Measurements from ENCODE around the gene LGALS9B.
"Not testable (repeated sequence)": the region's sequence is repeated elsewhere in the genome, so short reads cannot be mapped to it uniquely, and the experiment has no call there.

LGALS9B gene

GRCh38 chr17:20484930-20485329 is 17.6 kb upstream of the LGALS9B start:
- not testable (repeated sequence) for H3K9me3 Mint-ChIP-seq; H3K27ac Mint-ChIP-seq; DNase-seq; H3K4me1 Mint-ChIP-seq; H3K27me3 Mint-ChIP-seq (ENCODE audit: low read depth, poor library complexity); H3K36me3 Mint-ChIP-seq (ENCODE audit: low read depth); H3K4me3 Mint-ChIP-seq

- H3K36me3 Mint-ChIP-seq (ENCODE audit: low read depth); DNase-seq; H3K9me3 Mint-ChIP-seq; H3K4me1 Mint-ChIP-seq; H3K27me3 Mint-ChIP-seq (ENCODE audit: low read depth, poor library complexity); H3K27ac Mint-ChIP-seq; H3K4me3 Mint-ChIP-seq: not testable (repeated sequence)
These were observed 12.7 kb upstream of the LGALS9B start for GRCh38 chr17:20479889-20480591.

- H3K27ac Mint-ChIP-seq; H3K27me3 Mint-ChIP-seq (ENCODE audit: low read depth, poor library complexity); H3K4me3 Mint-ChIP-seq; H3K36me3 Mint-ChIP-seq (ENCODE audit: low read depth); H3K4me1 Mint-ChIP-seq; H3K9me3 Mint-ChIP-seq; DNase-seq: not testable (repeated sequence)
These were observed 10.2 kb upstream of the LGALS9B start for GRCh38 chr17:20477398-20478071.

GRCh38 chr17:20475137-20475831 is 7.9 kb upstream of the LGALS9B start:
- H3K27ac Mint-ChIP-seq; H3K27me3 Mint-ChIP-seq (ENCODE audit: low read depth, poor library complexity); H3K9me3 Mint-ChIP-seq; DNase-seq; H3K4me3 Mint-ChIP-seq; H3K4me1 Mint-ChIP-seq; H3K36me3 Mint-ChIP-seq (ENCODE audit: low read depth): not testable (repeated sequence)

GRCh38 chr17:20474081-20474480 is 6.7 kb upstream of the LGALS9B start:
- not testable (repeated sequence) for H3K4me3 Mint-ChIP-seq; H3K9me3 Mint-ChIP-seq; H3K4me1 Mint-ChIP-seq; H3K27me3 Mint-ChIP-seq (ENCODE audit: low read depth, poor library complexity); DNase-seq; H3K36me3 Mint-ChIP-seq (ENCODE audit: low read depth); H3K27ac Mint-ChIP-seq

- not testable (repeated sequence) for H3K27me3 Mint-ChIP-seq (ENCODE audit: low read depth, poor library complexity); H3K4me1 Mint-ChIP-seq; H3K36me3 Mint-ChIP-seq (ENCODE audit: low read depth); H3K9me3 Mint-ChIP-seq; H3K27ac Mint-ChIP-seq; DNase-seq; H3K4me3 Mint-ChIP-seq
These were observed 2.6 kb upstream of the LGALS9B start for GRCh38 chr17:20469946-20470345.

- not testable (repeated sequence) for H3K9me3 Mint-ChIP-seq; H3K27ac Mint-ChIP-seq; H3K4me3 Mint-ChIP-seq; DNase-seq; H3K4me1 Mint-ChIP-seq; H3K36me3 Mint-ChIP-seq (ENCODE audit: low read depth); H3K27me3 Mint-ChIP-seq (ENCODE audit: low read depth, poor library complexity)
These were observed 1.8 kb upstream of the LGALS9B start for GRCh38 chr17:20469107-20469506.

- H3K27me3 Mint-ChIP-seq (ENCODE audit: low read depth, poor library complexity); DNase-seq; H3K4me3 Mint-ChIP-seq; H3K9me3 Mint-ChIP-seq; H3K27ac Mint-ChIP-seq; H3K4me1 Mint-ChIP-seq; H3K36me3 Mint-ChIP-seq (ENCODE audit: low read depth): not testable (repeated sequence)
These were observed 340 bp downstream of the LGALS9B start for GRCh38 chr17:20466999-20467398.

GRCh38 chr17:20466553-20466952 is 786 bp downstream of the LGALS9B start:
- not testable (repeated sequence) for H3K9me3 Mint-ChIP-seq; H3K4me1 Mint-ChIP-seq; DNase-seq; H3K27me3 Mint-ChIP-seq (ENCODE audit: low read depth, poor library complexity); H3K36me3 Mint-ChIP-seq (ENCODE audit: low read depth); H3K4me3 Mint-ChIP-seq; H3K27ac Mint-ChIP-seq

GRCh38 chr17:20465535-20465934 is 1.8 kb downstream of the LGALS9B start:
- not testable (repeated sequence) for H3K9me3 Mint-ChIP-seq; H3K27me3 Mint-ChIP-seq (ENCODE audit: low read depth, poor library complexity); H3K27ac Mint-ChIP-seq; H3K4me1 Mint-ChIP-seq; DNase-seq; H3K4me3 Mint-ChIP-seq; H3K36me3 Mint-ChIP-seq (ENCODE audit: low read depth)

GRCh38 chr17:20464854-20465414 is 2.4 kb downstream of the LGALS9B start:
- H3K9me3 Mint-ChIP-seq; H3K27ac Mint-ChIP-seq; H3K4me3 Mint-ChIP-seq; DNase-seq; H3K27me3 Mint-ChIP-seq (ENCODE audit: low read depth, poor library complexity); H3K36me3 Mint-ChIP-seq (ENCODE audit: low read depth); H3K4me1 Mint-ChIP-seq: not testable (repeated sequence)

GRCh38 chr17:20462158-20462557 is 5.2 kb downstream of the LGALS9B start:
- not testable (repeated sequence) for H3K36me3 Mint-ChIP-seq (ENCODE audit: low read depth)

GRCh38 chr17:20457848-20458381 is 9.4 kb downstream of the LGALS9B start:
- H3K9me3 Mint-ChIP-seq, result not testable (repeated sequence)

More at GRCh38 chr17:20462158-20462557, 5.2 kb downstream of the LGALS9B start:
- H3K27ac Mint-ChIP-seq; H3K9me3 Mint-ChIP-seq; DNase-seq; H3K27me3 Mint-ChIP-seq (ENCODE audit: low read depth, poor library complexity); H3K4me3 Mint-ChIP-seq; H3K4me1 Mint-ChIP-seq: not testable (repeated sequence)

GRCh38 chr17:20455106-20455505 is 12.2 kb downstream of the LGALS9B start:
- not testable (repeated sequence) for H3K36me3 Mint-ChIP-seq (ENCODE audit: low read depth); H3K4me1 Mint-ChIP-seq; H3K4me3 Mint-ChIP-seq; H3K27me3 Mint-ChIP-seq (ENCODE audit: low read depth, poor library complexity); H3K9me3 Mint-ChIP-seq; H3K27ac Mint-ChIP-seq; DNase-seq

More at GRCh38 chr17:20457848-20458381, 9.4 kb downstream of the LGALS9B start:
- H3K4me1 Mint-ChIP-seq; DNase-seq; H3K27ac Mint-ChIP-seq; H3K4me3 Mint-ChIP-seq; H3K36me3 Mint-ChIP-seq (ENCODE audit: low read depth); H3K27me3 Mint-ChIP-seq (ENCODE audit: low read depth, poor library complexity): not testable (repeated sequence)
